ENCODE results near the gene DACH2. TPM values are rescaled to one million over a fixed set of nuclear protein-coding genes. Genes with fewer than 3 reads are reported as not detected.
"Not testable (repeated sequence)": the region's sequence is repeated elsewhere in the genome, so short reads cannot be mapped to it uniquely, and the experiment has no call there.

The DACH2 gene
- total RNA-seq, 1 donor from 2014 or later, result 0.26 TPM

DNA sequence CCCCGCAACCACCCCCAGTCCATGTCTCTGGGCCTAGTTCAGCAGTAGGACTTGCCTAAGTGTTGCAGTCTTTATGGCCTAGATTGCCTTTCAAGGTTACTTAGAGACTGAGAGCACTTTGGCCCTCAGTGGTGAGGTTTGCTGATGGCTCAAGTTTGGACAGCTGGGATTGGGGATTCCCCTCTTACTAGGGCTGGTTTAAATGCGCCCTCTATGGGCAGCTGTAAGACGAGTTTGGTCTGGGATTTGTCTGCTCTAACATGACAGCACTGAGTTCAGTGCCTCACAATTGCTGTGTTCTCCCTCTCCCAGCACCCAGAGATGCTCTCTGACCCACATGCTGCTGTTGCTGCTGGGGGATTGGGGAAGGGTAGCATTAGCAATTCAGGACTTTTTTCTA is 23.1 kb downstream of the DACH2 start:
- FAIRE-seq, result peak; percentile 7
- TF ChIP-seq, protein P1, sequence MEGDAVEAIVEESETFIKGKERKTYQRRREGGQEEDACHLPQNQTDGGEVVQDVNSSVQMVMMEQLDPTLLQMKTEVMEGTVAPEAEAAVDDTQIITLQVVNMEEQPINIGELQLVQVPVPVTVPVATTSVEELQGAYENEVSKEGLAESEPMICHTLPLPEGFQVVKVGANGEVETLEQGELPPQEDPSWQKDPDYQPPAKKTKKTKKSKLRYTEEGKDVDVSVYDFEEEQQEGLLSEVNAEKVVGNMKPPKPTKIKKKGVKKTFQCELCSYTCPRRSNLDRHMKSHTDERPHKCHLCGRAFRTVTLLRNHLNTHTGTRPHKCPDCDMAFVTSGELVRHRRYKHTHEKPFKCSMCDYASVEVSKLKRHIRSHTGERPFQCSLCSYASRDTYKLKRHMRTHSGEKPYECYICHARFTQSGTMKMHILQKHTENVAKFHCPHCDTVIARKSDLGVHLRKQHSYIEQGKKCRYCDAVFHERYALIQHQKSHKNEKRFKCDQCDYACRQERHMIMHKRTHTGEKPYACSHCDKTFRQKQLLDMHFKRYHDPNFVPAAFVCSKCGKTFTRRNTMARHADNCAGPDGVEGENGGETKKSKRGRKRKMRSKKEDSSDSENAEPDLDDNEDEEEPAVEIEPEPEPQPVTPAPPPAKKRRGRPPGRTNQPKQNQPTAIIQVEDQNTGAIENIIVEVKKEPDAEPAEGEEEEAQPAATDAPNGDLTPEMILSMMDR (IDR thresholded peaks at IDR 0.05; ENCODE audit: insufficient read depth, low read length, severe bottlenecking), result peak; percentile 64
- Histone ChIP-seq H3K27me3 (ENCODE audit: control insufficient read depth, insufficient read depth, low read length) (no peaks in the 10 kb centered on the region), H3K4me3 (ENCODE audit: low read depth, low read length) (no peak overlapping the region), H3K36me3 (ENCODE audit: control insufficient read depth, insufficient read depth, low read length) (no peaks in the 10 kb centered on the region)
- peak; percentile 50 for DNase-seq (ENCODE audit: low read depth)

DNA sequence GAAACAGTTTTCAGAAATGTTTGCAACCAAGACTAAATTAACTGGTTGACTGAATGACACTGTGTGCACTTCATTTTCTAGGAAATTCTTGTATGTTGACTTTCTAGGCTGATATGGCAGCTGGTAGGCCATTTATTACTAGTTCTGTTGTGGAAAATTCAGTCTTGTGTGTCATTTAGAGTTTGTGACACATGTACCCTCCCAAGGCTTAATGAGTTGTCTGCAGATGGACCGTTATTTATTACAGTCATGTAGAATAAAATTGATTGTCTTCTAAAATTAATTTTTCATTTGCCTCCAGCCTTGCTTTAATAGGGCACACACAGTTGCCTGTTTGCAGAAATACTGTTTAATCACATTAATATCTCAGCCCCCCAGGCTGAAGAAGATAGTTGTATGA is 30.7 kb downstream of the DACH2 start:
- TF ChIP-seq, protein P1 (IDR thresholded peaks at IDR 0.05; ENCODE audit: insufficient read depth, low read length, severe bottlenecking), result no peak
- DNase-seq (ENCODE audit: low read depth) (no peak), FAIRE-seq (no peak)
- Histone ChIP-seq H3K27me3 (ENCODE audit: control insufficient read depth, insufficient read depth, low read length) (no peaks in the 10 kb centered on the region), H3K4me3 (ENCODE audit: low read depth, low read length) (no peak overlapping the region), H3K36me3 (ENCODE audit: control insufficient read depth, insufficient read depth, low read length) (no peaks in the 10 kb centered on the region)

DNA sequence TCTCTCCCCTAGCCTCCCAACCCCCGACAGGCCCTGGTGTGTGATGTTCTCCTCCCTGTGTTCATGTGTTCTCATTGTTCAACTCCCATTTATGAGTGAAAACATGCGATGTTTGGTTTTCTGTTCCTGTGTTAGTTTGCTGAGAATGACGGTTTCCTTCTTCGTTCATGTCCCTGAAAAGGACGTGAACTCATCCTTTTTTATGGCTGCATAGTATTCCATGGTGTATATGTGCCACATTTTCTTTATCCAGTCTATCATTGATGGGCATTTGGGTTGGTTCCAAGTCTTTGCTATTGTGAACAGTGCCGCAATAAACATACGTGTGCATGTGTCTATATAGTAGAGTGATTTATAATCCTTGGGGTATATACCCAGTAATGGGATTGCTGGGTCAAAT is 33.1 kb downstream of the DACH2 start:
- DNase-seq (ENCODE audit: low read depth); H3K27me3 ChIP-seq (ENCODE audit: control insufficient read depth, insufficient read depth, low read length); H3K4me3 ChIP-seq (ENCODE audit: low read depth, low read length); H3K36me3 ChIP-seq (ENCODE audit: control insufficient read depth, insufficient read depth, low read length); FAIRE-seq: not testable (repeated sequence)

DNA sequence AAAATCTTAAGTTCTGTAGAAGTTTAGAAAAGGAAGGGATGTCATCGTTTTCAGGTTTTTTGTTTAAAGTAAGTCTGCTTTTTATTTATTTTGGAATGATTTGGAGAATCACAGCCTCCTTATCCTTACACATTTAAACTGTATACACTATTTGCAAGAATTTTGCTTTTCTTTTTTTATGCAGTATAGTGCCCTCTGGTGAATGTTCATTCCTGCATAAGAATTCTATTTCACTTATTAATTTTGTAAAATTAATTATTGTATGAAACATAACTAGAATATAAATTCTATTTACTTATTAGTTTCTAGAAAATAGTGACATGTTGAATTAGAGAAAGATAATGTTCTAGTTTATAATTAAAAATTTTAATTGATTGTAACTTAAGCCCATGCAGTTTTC is 44.6 kb downstream of the DACH2 start:
- FAIRE-seq, result no peak
- Histone ChIP-seq H3K27me3 (ENCODE audit: control insufficient read depth, insufficient read depth, low read length) (no peaks in the 10 kb centered on the region), H3K4me3 (ENCODE audit: low read depth, low read length) (no peak overlapping the region), H3K36me3 (ENCODE audit: control insufficient read depth, insufficient read depth, low read length) (no peaks in the 10 kb centered on the region)
- TF ChIP-seq, protein P1 (IDR thresholded peaks at IDR 0.05; ENCODE audit: insufficient read depth, low read length, severe bottlenecking), result no peak
- DNase-seq (ENCODE audit: low read depth), result no peak

DNA sequence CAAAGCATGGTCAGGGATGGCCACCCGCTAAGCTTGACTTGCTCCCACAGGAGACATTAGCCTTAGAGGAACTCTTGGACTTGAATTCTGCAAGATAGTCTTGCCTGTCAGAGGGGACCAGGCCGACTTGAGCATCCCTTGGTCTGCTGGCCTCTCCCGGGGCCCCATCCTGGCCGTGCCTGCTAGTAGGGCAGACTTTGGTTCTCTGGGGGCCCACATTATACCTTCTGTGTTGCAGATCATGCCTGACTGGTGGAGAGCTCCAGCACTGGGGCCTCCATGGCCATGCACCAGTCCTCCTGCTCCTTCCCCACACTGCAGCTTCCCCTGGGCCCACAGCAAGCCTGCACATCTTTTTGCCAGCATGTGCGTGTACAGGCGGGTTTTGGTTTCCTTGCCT is 46.5 kb downstream of the DACH2 start:
- Histone ChIP-seq H3K36me3 (ENCODE audit: control insufficient read depth, insufficient read depth, low read length) (no peaks in the 10 kb centered on the region), H3K27me3 (ENCODE audit: control insufficient read depth, insufficient read depth, low read length) (no peaks in the 10 kb centered on the region), H3K4me3 (ENCODE audit: low read depth, low read length) (no peak overlapping the region)
- TF ChIP-seq, protein P1 (IDR thresholded peaks at IDR 0.05; ENCODE audit: insufficient read depth, low read length, severe bottlenecking), result no peak
- FAIRE-seq (no peak), DNase-seq (ENCODE audit: low read depth) (no peak)

GRCh38 chrX:86195343-86195742 is 47.1 kb downstream of the DACH2 start:
- TF ChIP-seq, protein P1 (IDR thresholded peaks at IDR 0.05; ENCODE audit: insufficient read depth, low read length, severe bottlenecking), result no peak
- H3K27me3 ChIP-seq (ENCODE audit: control insufficient read depth, insufficient read depth, low read length), result no peaks in the 10 kb centered on the region
- DNase-seq (ENCODE audit: low read depth) (no peak), FAIRE-seq (no peak)
- no peak overlapping the region for H3K4me3 ChIP-seq (ENCODE audit: low read depth, low read length)
- no peaks in the 10 kb centered on the region for H3K36me3 ChIP-seq (ENCODE audit: control insufficient read depth, insufficient read depth, low read length)
